ENCODE results near the gene ZNF236. TPM values are rescaled to one million over a fixed set of nuclear protein-coding genes. Genes with fewer than 3 reads are reported as not detected.

The ZNF236 gene
- polyA plus RNA-seq, 2 of the 4 experiments (the other 2 are of a cell fraction) = 2.6 to 7.8 TPM

- ChIA-PET POLR2A (no interaction called here), CTCF (interaction anchor here (0.9 to 5.6 kb wide), 4 partner anchors 12 to 654 kb away, joined by 3 to 46 read pairs (median 8); no protein-coding TSS in a partner anchor)
- Histone ChIP-seq H3K27ac (no peak overlapping the region), H3K4me3 (no peak overlapping the region), H3K4me1 (no peaks in the 10 kb centered on the region), H3K4me2 (no peak overlapping the region), H3K9me3 (no peaks in the 10 kb centered on the region)
- FAIRE-seq (no peak), ATAC-seq (no peak), DNase-seq (ENCODE audit: low read depth in 1 of 2, low spot score in 1 of 2) (no peak)
- WGBS (ENCODE audit: missing lambda C conversion rate) = 83% methylated on average over 7 of the region's 7 CpGs
- no peak for TF ChIP-seq HDAC2 (IDR thresholded peaks at IDR 0.05)
- TF ChIP-seq ELK1 (IDR thresholded peaks at IDR 0.05; ENCODE audit: low read depth, low read length) = no peak
- no peak for TF ChIP-seq ZFP36 (IDR thresholded peaks at IDR 0.05; ENCODE audit: borderline replicate concordance, partially characterized antibody)
- no peak for TF ChIP-seq NFE2L2 (conservative IDR thresholded peaks at IDR 0.05; ENCODE audit: low read length)
- no peak for TF ChIP-seq KDM1A (IDR thresholded peaks at IDR 0.05; ENCODE audit: low read depth)
- no peak for TF ChIP-seq TFCP2L1 (CRISPR knock-in tag; IDR thresholded peaks at IDR 0.05)
- no peak for TF ChIP-seq BCL3 (IDR thresholded peaks at IDR 0.05)
- TF ChIP-seq HOXB13 (CRISPR knock-in tag; IDR thresholded peaks at IDR 0.05; ENCODE audit: low read depth) = no peak
- no peak for TF ChIP-seq POLR2AphosphoS2 (conservative IDR thresholded peaks at IDR 0.05; ENCODE audit: low read length)
- no peak for TF ChIP-seq HMGXB4 (CRISPR knock-in tag; IDR thresholded peaks at IDR 0.05; ENCODE audit: borderline replicate concordance)
- TF ChIP-seq MAX (IDR thresholded peaks at IDR 0.05) = no peak
- TF ChIP-seq CEBPB (IDR thresholded peaks at IDR 0.05) = no peak
- TF ChIP-seq NPAS2 (CRISPR knock-in tag; IDR thresholded peaks at IDR 0.05; ENCODE audit: borderline replicate concordance) = no peak
These were observed 174.1 kb downstream of the ZNF236 start for GRCh38 chr18:76996429-76996828.

GRCh38 chr18:76997951-76998808 is 175.8 kb downstream of the ZNF236 start:
- WGBS (ENCODE audit: missing lambda C conversion rate) = 88% methylated on average over 29 of the region's 38 CpGs

More at GRCh38 chr18:76997951-76998808, 175.8 kb downstream of the ZNF236 start:
- Histone ChIP-seq H3K4me2 (no peak overlapping the region), H3K4me1 (no peaks in the 10 kb centered on the region), H3K4me3 (no peak overlapping the region), H3K27ac (no peak overlapping the region), H3K9me3 (no peaks in the 10 kb centered on the region)
- TF ChIP-seq EP300 (IDR thresholded peaks at IDR 0.05) (no peak), E2F6 (IDR thresholded peaks at IDR 0.05; ENCODE audit: borderline replicate concordance, low read depth) (no peak), CHD4 (IDR thresholded peaks at IDR 0.05; ENCODE audit: borderline replicate concordance) (no peak), RCOR1 (IDR thresholded peaks at IDR 0.05; ENCODE audit: low read depth, low read length) (no peak), BHLHE40 (IDR thresholded peaks at IDR 0.05; ENCODE audit: low read depth, low read length) (no peak), RNF2 (IDR thresholded peaks at IDR 0.05; ENCODE audit: borderline replicate concordance, low read depth) (no peak), MAX (IDR thresholded peaks at IDR 0.05) (no peak), CTCF (IDR thresholded peaks at IDR 0.05) (no peak), ELK1 (IDR thresholded peaks at IDR 0.05; ENCODE audit: low read depth, low read length) (no peak), HMGXB4 (CRISPR knock-in tag; IDR thresholded peaks at IDR 0.05; ENCODE audit: borderline replicate concordance) (no peak)
- ChIA-PET POLR2A (no interaction called here), CTCF (interaction anchor here (1.1 to 5.6 kb wide), 6 partner anchors 14 to 653 kb away, joined by 3 to 46 read pairs (median 8); no protein-coding TSS in a partner anchor)
- no peak for ATAC-seq
- FAIRE-seq = no peak
- DNase-seq (ENCODE audit: low read depth in 1 of 2, low spot score in 1 of 2) = no peak

Data from A549 (cell line).